ENCODE data around the gene LCORL.

DNA sequence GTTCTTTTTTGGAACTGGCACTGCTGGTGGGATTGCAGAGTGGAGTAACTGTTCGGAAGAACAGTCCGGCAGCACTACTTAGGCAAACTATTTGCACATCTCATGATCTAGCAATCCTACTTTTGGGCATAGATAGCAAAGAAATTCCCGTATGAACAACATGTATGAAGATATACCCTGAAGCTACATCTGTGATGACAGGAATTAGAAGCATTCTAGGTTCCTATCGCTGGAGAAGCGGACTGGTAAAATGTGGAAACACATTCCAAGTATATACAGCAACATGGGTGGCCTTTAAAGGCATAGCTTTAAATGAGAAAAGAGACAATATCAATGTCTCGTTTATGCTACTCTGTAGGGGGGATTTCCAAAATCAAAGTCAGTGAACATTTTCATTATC is 214.1 kb downstream of the LCORL start:
- TF ChIP-seq, protein P1, sequence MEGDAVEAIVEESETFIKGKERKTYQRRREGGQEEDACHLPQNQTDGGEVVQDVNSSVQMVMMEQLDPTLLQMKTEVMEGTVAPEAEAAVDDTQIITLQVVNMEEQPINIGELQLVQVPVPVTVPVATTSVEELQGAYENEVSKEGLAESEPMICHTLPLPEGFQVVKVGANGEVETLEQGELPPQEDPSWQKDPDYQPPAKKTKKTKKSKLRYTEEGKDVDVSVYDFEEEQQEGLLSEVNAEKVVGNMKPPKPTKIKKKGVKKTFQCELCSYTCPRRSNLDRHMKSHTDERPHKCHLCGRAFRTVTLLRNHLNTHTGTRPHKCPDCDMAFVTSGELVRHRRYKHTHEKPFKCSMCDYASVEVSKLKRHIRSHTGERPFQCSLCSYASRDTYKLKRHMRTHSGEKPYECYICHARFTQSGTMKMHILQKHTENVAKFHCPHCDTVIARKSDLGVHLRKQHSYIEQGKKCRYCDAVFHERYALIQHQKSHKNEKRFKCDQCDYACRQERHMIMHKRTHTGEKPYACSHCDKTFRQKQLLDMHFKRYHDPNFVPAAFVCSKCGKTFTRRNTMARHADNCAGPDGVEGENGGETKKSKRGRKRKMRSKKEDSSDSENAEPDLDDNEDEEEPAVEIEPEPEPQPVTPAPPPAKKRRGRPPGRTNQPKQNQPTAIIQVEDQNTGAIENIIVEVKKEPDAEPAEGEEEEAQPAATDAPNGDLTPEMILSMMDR (IDR thresholded peaks at IDR 0.05; ENCODE audit: insufficient read depth, low read length): no peak
- TF ChIP-seq GABPA (IDR thresholded peaks at IDR 0.05; ENCODE audit: low read depth) (no peak), SPI1 (IDR thresholded peaks at IDR 0.05; ENCODE audit: borderline replicate concordance, low read depth) (no peak), POLR2AphosphoS5 (IDR thresholded peaks at IDR 0.05; ENCODE audit: low read depth) (no peak)
- TF ChIP-seq, protein P2, sequence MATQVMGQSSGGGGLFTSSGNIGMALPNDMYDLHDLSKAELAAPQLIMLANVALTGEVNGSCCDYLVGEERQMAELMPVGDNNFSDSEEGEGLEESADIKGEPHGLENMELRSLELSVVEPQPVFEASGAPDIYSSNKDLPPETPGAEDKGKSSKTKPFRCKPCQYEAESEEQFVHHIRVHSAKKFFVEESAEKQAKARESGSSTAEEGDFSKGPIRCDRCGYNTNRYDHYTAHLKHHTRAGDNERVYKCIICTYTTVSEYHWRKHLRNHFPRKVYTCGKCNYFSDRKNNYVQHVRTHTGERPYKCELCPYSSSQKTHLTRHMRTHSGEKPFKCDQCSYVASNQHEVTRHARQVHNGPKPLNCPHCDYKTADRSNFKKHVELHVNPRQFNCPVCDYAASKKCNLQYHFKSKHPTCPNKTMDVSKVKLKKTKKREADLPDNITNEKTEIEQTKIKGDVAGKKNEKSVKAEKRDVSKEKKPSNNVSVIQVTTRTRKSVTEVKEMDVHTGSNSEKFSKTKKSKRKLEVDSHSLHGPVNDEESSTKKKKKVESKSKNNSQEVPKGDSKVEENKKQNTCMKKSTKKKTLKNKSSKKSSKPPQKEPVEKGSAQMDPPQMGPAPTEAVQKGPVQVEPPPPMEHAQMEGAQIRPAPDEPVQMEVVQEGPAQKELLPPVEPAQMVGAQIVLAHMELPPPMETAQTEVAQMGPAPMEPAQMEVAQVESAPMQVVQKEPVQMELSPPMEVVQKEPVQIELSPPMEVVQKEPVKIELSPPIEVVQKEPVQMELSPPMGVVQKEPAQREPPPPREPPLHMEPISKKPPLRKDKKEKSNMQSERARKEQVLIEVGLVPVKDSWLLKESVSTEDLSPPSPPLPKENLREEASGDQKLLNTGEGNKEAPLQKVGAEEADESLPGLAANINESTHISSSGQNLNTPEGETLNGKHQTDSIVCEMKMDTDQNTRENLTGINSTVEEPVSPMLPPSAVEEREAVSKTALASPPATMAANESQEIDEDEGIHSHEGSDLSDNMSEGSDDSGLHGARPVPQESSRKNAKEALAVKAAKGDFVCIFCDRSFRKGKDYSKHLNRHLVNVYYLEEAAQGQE (IDR thresholded peaks at IDR 0.05; ENCODE audit: insufficient replicate concordance, low read depth): no peak
